NB4 (cell line): Measurements from ENCODE around the gene KLHL17.

Source experiments
- DNase-seq: peaks from one replicate; pipeline ENCODE4 v3.0.0; 2010; ENCODE audit warnings: low read depth
- H3K4me3 ChIP-seq: one replicate; pipeline ENCODE4 v1.5.1; 2011; ENCODE audit warnings: mild to moderate bottlenecking, low read depth, low read length, moderate library complexity
- CTCF ChIP-seq: IDR thresholded peaks from one replicate; pipeline ENCODE4 v1.5.1; 2012; ENCODE audit warnings: low read depth, low read length
- MAX ChIP-seq: IDR thresholded peaks from 2 replicates; pipeline ENCODE4 v1.6.1; 2011; ENCODE audit warnings: low read depth, low read length
- MYC ChIP-seq: IDR thresholded peaks from 2 replicates; pipeline ENCODE4 v1.6.1; 2011; ENCODE audit warnings: low read depth, low read length
- POLR2A ChIP-seq: IDR thresholded peaks from 2 replicates; pipeline ENCODE4 v1.6.1; 2011; ENCODE audit warnings: mild to moderate bottlenecking; ENCODE audit not compliant: insufficient read length; ENCODE audit errors: extremely low read depth

Gene KLHL17

GRCh38 chr1:925561-926421 lies 34.6 kb upstream of the KLHL17 start:
- no peak overlapping the region for H3K4me3 ChIP-seq
- TF ChIP-seq MAX, result no peak
- no peak for TF ChIP-seq POLR2A
- no peak for TF ChIP-seq MYC
- no peak for TF ChIP-seq CTCF
- DNase-seq, result peak; percentile 40

- no peak for DNase-seq
- H3K4me3 ChIP-seq, result no peak overlapping the region
- TF ChIP-seq MAX, result no peak
- TF ChIP-seq MYC, result no peak
- TF ChIP-seq CTCF, result no peak
- TF ChIP-seq POLR2A, result no peak
Observed at GRCh38 chr1:927234-927633, 33.1 kb upstream of the KLHL17 start.

- TF ChIP-seq MAX (no peak), CTCF (no peak), POLR2A (no peak), MYC (no peak)
- no peak overlapping the region for H3K4me3 ChIP-seq
- DNase-seq, result no peak
Observed at GRCh38 chr1:927748-928147, 32.6 kb upstream of the KLHL17 start.

GRCh38 chr1:928825-929661 lies 31.3 kb upstream of the KLHL17 start:
- peak; percentile 53 for DNase-seq
- H3K4me3 ChIP-seq, result no peak overlapping the region
- TF ChIP-seq MYC (no peak), POLR2A (no peak), MAX (no peak)

GRCh38 chr1:929712-930632 lies 30.4 kb upstream of the KLHL17 start:
- no peak overlapping the region for H3K4me3 ChIP-seq
- TF ChIP-seq CTCF (no peak), POLR2A (no peak), MYC (no peak), MAX (no peak)
- no peak for DNase-seq
